Suprapubic skin (tissue), 4 donors: ENCODE results near the gene FOXJ1.

Experiments
- CTCF ChIP-seq, 2 donors: fragments of 200-600 bp in 1 of 2; fragments of 450-650 bp in 1 of 2; sonication (generic) in 1 of 2; IDR thresholded peaks; one replicate each; pipeline ENCODE4 v1.5.1; 2016 to 2019; ENCODE audit warnings: antibody characterized with exemption in 2 of 2, mild to moderate bottlenecking in 1 of 2, moderate library complexity in 1 of 2
- POLR2A ChIP-seq, 2 donors: fragments of 450-650 bp; IDR thresholded peaks; one replicate each; pipeline ENCODE4 v1.6.1; 2017; ENCODE audit warnings: antibody characterized with exemption in 2 of 2, mild to moderate bottlenecking in 2 of 2, moderate library complexity in 2 of 2
- POLR2AphosphoS5 ChIP-seq, 3 donors: sonication (generic); formaldehyde crosslinking; IDR thresholded peaks; one replicate each; pipeline ENCODE4 v1.6.1; 2017; ENCODE audit warnings: antibody characterized with exemption in 3 of 3

GRCh38 chr17:76086384-76086783, 54.7 kb downstream of the FOXJ1 start:
- TF ChIP-seq CTCF (IDR thresholded peaks at IDR 0.05) (no peak), POLR2A (IDR thresholded peaks at IDR 0.05) (no peak), POLR2AphosphoS5 (IDR thresholded peaks at IDR 0.05) (no peak)
